Spleen (tissue), 11 donors: ENCODE results near the gene MAD2L2. TPM values are rescaled to one million over a fixed set of nuclear protein-coding genes. Genes with fewer than 3 reads are reported as not detected.

ENCODE experiments used
- DNase-seq: peaks from one replicate; pipeline ENCODE4 v3.0.0-alpha.2; 2020
- H3K27ac ChIP-seq, 8 donors: fragments of 200-600 bp; sonication (generic) in 7 of 8; 1 replicate in 4 of 8; 2 replicates in 4 of 8; pipeline versions ENCODE4 v1.5.0 to v1.8.0; 2016 to 2021; ENCODE audit warnings: inconsistent platforms in 4 of 8, mild to moderate bottlenecking in 4 of 8, moderate library complexity in 1 of 8
- H3K27me3 ChIP-seq, 7 donors: fragments of 200-600 bp; sonication (generic) in 6 of 7; replicated peaks in 1 of 7; 1 replicate in 4 of 7; 2 replicates in 3 of 7; pipeline versions ENCODE4 v1.5.0 to v1.8.0; 2016 to 2021; ENCODE audit warnings: inconsistent platforms in 3 of 7, mild to moderate bottlenecking in 1 of 7
- H3K36me3 ChIP-seq, 6 donors: fragments of 200-600 bp; sonication (generic) in 5 of 6; 1 replicate in 4 of 6; 2 replicates in 2 of 6; pipeline versions ENCODE4 v1.5.0 to v1.8.0; 2016 to 2021; ENCODE audit warnings: inconsistent platforms in 2 of 6
- H3K4me1 ChIP-seq, 6 donors: fragments of 200-600 bp; sonication (generic) in 5 of 6; 1 replicate in 3 of 6; 2 replicates in 3 of 6; pipeline versions ENCODE4 v1.5.0 to v1.8.0; 2016 to 2021; ENCODE audit warnings: inconsistent platforms in 3 of 6
- H3K4me3 ChIP-seq, 8 donors: fragments of 200-600 bp; sonication (generic) in 7 of 8; 1 replicate in 4 of 8; 2 replicates in 4 of 8; pipeline versions ENCODE4 v1.5.0 to v1.8.0; 2016 to 2021; ENCODE audit warnings: inconsistent platforms in 4 of 8, mild to moderate bottlenecking in 4 of 8, moderate library complexity in 2 of 8
- H3K9me3 ChIP-seq, 8 donors: fragments of 200-600 bp; sonication (generic) in 7 of 8; 1 replicate in 4 of 8; 2 replicates in 4 of 8; pipeline versions ENCODE4 v1.5.0 to v1.8.0; 2016 to 2021; ENCODE audit warnings: inconsistent platforms in 4 of 8
- POLR2A ChIP-seq, 3 donors: fragments of 450-650 bp; IDR thresholded peaks; one replicate each; pipeline ENCODE4 v1.5.1; 2017; ENCODE audit warnings: antibody characterized with exemption in 3 of 3, mild to moderate bottlenecking in 1 of 3
- POLR2AphosphoS5 ChIP-seq, 3 donors: sonication (generic); formaldehyde crosslinking; IDR thresholded peaks; one replicate each; pipeline ENCODE4 v1.5.1; 2017; ENCODE audit warnings: antibody characterized with exemption in 3 of 3
- WGBS, 5 donors: extraction: QIAGEN DNeasy Blood & Tissue Kit in 3 of 5; methylation state at CpG; one replicate each; pipeline versions ENCODE4 v1.1.5 to v1.1.7; 2013 to 2018; 5-methylcytosine and 5-hydroxymethylcytosine counted together
- intact Hi-C: fragments of 100-400 bp; cut with DNase I; formaldehyde crosslinking; loops from one replicate; pipeline ENCODE4 v1.15.0; 2023; ENCODE audit warnings: low total_unique reads
- polyA plus RNA-seq, 3 donors: library from polyadenylated mRNA; stranded (reverse); fragments of 200-250 nt; gene quantifications; one replicate each; pipeline ENCODE4 v1.2.1, GENCODE V29; 2013
- total RNA-seq, 7 donors: library from RNA; depleted of rRNA in 3 of 7; stranded (reverse); fragments of >200 nt in 3 of 7; fragmentation: NEBNext Ultra II Directional in 4 of 7; extraction: Animal tissue kit (Norgen Biotek cat#: 25700) in 4 of 7; gene quantifications; one replicate each; pipeline versions ENCODE4 v1.1.0 to v1.2.1, GENCODE V29; 2016 to 2021
- TF ChIP-seq, protein P1 (sequence below), 11 experiments: fragments of 200-600 bp in 7 of 11; fragments of 450-650 bp in 4 of 11; sonication (generic) in 4 of 11; IDR thresholded peaks in 8 of 11; conservative IDR thresholded peaks in 3 of 11; 1 replicate in 7 of 11; 2 replicates in 4 of 11; pipeline versions ENCODE4 v1.4.0 to v1.8.0; 2016 to 2021; ENCODE audit warnings: antibody characterized with exemption in 11 of 11, inconsistent platforms in 4 of 11, mild to moderate bottlenecking in 1 of 11
- donor health status: healthy with polysubstance abuse.
- donor health status: DM: no; HTN: no; CAD: no; lungs with moderate emphysema.
- donor health status: DM: no; HTN: no; CAD: no.
- donor health status: Bipolar disorder and iron deficiency.
- donor health status: healthy.
- donor health status: DM: no; HTN: no; CAD: no.
- donor health status: DM: yes; HTN: yes; CAD: no.

The MAD2L2 gene
- total and polyA plus RNA-seq, 10 donors, result 22.7 to 42.1 (median 32.2) TPM

DNA sequence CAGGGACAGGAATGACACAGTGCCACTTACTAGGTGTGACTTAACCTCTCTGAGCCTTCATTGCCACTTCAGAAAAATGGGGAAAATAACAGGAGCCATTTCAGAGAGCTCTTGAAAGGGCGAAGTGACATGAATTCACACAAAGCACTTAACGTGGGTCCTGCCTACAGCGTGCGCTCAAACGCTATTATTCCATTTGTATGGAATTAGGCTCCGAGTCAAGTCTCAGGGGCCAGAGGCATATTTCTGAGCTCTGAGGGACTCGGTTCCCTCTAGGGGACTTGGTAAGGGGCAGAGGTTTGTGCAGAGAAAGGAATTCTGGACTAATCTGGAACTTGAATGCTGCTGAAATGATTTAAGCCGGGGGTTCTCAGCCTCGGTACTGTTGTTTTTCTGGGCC is 24.6 kb upstream of the MAD2L2 start:
- Histone ChIP-seq H3K27ac (no peak overlapping the region), H3K9me3 (no peaks in the 10 kb centered on the region), H3K4me3 (no peak overlapping the region), H3K36me3 (no peaks in the 10 kb centered on the region), H3K4me1 (peaks cover 0 to 4% (median 0%) of the 10 kb centered on the region in 6 donors), H3K27me3 (peaks cover 0 to 79% (median 22%) of the 10 kb centered on the region in 7 donors)
- WGBS, 5 donors, result 74 to 91% (median 86%) methylated on average over 9 of the region's 9 CpGs
- TF ChIP-seq POLR2AphosphoS5 (IDR thresholded peaks at IDR 0.05), result no peak
- TF ChIP-seq POLR2A (IDR thresholded peaks at IDR 0.05), result no peak
- intact Hi-C loops, result no loop called here
- DNase-seq, result no peak

DNA sequence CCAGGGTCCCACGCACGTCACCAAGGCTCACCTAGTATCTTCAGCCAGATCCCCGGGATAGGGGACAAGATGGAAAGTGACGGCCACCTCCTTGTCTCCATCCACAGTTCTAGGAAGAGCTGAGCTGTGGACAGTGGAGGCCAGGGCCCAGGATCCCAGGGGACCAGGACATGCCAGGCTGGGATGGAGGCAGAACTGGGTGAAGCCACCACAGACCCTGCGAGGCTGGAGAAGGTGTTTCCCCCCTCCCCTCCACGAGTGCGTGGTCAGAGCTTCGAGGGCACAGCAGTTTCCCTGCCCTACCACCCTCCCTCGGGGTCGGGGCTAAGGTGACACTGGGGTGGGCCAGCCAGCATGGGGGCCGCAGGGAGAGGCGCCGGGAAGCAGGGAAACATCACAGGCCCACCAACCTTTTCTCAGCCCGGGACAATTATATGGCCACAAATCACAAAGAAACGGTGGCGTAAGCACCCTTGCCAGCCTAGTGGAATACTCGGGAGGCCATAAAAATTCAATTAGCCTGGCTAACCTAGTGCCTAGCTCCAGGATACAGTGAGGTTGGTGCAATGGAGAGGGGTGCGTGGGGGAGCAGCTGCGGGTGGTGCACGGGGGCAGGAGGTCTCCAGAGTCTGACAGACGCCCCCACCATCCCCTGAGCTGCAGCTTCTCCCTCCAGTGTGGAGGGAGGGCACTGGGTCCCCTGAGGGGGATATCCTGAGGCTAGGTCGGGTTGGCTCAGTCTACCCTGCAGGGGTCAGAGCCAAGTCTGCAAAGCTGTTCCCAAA is 23.9 kb upstream of the MAD2L2 start:
- Histone ChIP-seq H3K27me3 (peaks cover 0 to 86% (median 24%) of the 10 kb centered on the region in 7 donors), H3K27ac (no peak overlapping the region), H3K36me3 (no peaks in the 10 kb centered on the region), H3K4me3 (no peak overlapping the region), H3K4me1 (peaks cover 0 to 4% (median 0%) of the 10 kb centered on the region in 6 donors), H3K9me3 (no peaks in the 10 kb centered on the region)
- no peak for TF ChIP-seq POLR2AphosphoS5 (IDR thresholded peaks at IDR 0.05)
- TF ChIP-seq, protein P1, sequence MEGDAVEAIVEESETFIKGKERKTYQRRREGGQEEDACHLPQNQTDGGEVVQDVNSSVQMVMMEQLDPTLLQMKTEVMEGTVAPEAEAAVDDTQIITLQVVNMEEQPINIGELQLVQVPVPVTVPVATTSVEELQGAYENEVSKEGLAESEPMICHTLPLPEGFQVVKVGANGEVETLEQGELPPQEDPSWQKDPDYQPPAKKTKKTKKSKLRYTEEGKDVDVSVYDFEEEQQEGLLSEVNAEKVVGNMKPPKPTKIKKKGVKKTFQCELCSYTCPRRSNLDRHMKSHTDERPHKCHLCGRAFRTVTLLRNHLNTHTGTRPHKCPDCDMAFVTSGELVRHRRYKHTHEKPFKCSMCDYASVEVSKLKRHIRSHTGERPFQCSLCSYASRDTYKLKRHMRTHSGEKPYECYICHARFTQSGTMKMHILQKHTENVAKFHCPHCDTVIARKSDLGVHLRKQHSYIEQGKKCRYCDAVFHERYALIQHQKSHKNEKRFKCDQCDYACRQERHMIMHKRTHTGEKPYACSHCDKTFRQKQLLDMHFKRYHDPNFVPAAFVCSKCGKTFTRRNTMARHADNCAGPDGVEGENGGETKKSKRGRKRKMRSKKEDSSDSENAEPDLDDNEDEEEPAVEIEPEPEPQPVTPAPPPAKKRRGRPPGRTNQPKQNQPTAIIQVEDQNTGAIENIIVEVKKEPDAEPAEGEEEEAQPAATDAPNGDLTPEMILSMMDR (IDR thresholded peaks at IDR 0.05 in 8 of 11, conservative IDR thresholded peaks at IDR 0.05 in 3 of 11), result no peak
- no peak for TF ChIP-seq POLR2A (IDR thresholded peaks at IDR 0.05)
- DNase-seq, result no peak
- 63 to 75% (median 65%) methylated on average over 14 to 22 of the region's 22 CpGs for WGBS, 5 donors
- intact Hi-C loops, result no loop called here

DNA sequence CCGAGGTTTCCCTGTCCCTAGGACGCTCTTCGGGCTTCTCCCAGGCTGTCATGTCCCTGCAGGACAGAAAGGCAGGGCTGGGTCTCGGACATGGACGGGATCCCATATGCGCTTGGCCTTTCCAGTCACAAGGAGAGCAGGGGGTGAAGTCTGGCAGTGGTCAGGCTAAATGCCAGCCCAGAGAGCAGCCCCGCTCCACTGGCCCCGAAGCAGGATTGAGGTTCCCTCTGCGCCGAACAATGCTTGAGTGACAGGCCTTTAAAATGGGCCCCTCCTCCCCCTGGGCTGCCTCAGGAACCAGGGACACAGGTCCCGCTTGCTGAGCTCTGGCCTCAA is 23.2 kb upstream of the MAD2L2 start:
- no peaks in the 10 kb centered on the region for H3K9me3 ChIP-seq
- no peaks in the 10 kb centered on the region for H3K36me3 ChIP-seq
- no peak overlapping the region for H3K4me3 ChIP-seq
- H3K4me1 ChIP-seq, result peaks cover 0 to 4% (median 0%) of the 10 kb centered on the region in 6 donors
- no peak for DNase-seq
- H3K27ac ChIP-seq, result no peak overlapping the region
- TF ChIP-seq POLR2AphosphoS5 (IDR thresholded peaks at IDR 0.05) (no peak), POLR2A (IDR thresholded peaks at IDR 0.05) (no peak)
- TF ChIP-seq, protein P1 (IDR thresholded peaks at IDR 0.05 in 8 of 11, conservative IDR thresholded peaks at IDR 0.05 in 3 of 11), result no peak
- H3K27me3 ChIP-seq, result peaks cover 0 to 88% (median 24%) of the 10 kb centered on the region in 7 donors
- 62 to 72% (median 64%) methylated on average over 7 to 11 of the region's 11 CpGs for WGBS, 5 donors
- intact Hi-C loops, result no loop called here

DNA sequence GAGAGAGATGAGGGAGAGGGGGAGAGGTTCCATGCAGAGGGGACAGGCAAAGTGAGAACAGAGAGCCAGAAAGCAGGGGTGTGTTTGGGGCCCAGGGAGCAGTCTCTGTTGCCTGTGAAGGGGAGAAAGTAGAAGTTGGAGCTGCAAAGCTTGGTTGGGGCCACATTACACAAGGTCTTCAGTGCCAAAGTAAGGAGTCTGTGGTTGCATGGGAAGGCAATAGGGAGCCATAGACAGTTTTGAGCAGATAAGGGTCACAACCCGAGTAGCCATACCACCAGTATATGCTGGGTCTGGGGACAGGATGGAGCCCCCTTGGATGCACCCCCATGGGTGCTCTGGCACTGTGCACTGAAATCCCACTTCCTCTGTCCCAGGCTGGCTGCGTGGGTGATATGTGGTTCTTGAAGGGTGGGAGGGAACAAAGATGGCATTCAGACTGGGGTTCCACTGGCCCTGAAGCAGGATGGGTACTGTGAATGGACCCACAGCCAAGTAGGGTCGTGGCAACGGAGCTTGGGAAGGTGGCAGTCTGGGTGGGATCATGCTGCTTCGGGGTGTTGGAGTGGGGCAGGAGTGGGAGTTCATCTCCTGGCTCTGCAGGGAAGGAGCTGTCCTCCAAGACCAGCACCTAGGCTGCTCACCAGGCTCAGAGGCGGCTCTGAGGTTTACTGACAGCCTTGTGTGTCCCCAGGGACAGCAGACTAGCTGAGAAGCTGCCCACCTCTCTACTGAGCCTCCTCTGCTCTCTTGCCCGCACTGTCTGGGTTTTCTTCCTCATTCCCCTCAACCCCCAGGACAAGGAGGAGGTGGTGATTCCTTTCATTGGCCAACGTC is 22.6 kb upstream of the MAD2L2 start:
- H3K4me3 ChIP-seq, result no peak overlapping the region
- peaks cover 0 to 4% (median 0%) of the 10 kb centered on the region in 6 donors for H3K4me1 ChIP-seq
- intact Hi-C loops, result no loop called here
- H3K27ac ChIP-seq, result no peak overlapping the region
- H3K9me3 ChIP-seq, result no peaks in the 10 kb centered on the region
- 49 to 70% (median 53%) methylated on average over 7 to 8 of the region's 8 CpGs for WGBS, 5 donors
- TF ChIP-seq, protein P1 (IDR thresholded peaks at IDR 0.05 in 8 of 11, conservative IDR thresholded peaks at IDR 0.05 in 3 of 11), result no peak
- TF ChIP-seq POLR2A (IDR thresholded peaks at IDR 0.05) (no peak), POLR2AphosphoS5 (IDR thresholded peaks at IDR 0.05) (no peak)
- no peak for DNase-seq
- no peaks in the 10 kb centered on the region for H3K36me3 ChIP-seq
- H3K27me3 ChIP-seq, result peaks cover 0 to 83% (median 24%) of the 10 kb centered on the region in 7 donors
